ENCODE results near the gene LIPE. TPM values are rescaled to one million over a fixed set of nuclear protein-coding genes. Genes with fewer than 3 reads are reported as not detected.

The LIPE gene
- polyA plus RNA-seq, 1 donor (not counting 4 experiments of a cell fraction or from before 2014, with no cell fraction given), result 6.1 TPM

DNA sequence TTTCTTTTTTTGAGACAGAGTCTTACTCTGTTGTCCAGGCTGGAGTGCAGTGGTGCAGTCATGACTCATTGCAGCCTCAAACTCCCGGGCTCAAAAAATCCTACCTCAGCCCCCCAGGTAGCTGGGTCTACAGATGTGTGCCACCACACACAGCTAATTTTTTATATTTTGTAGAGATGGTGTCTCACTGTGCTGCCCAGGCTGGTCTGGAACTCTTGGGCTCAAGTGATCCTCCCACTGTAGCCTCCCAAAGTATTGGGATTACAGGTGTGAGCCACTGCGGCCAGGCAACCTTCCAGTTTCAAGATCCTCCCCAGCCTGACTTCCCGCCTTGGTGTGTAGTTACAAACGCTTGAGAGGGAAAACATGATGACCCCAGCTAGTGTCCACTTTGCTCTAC lies 59.3 kb downstream of the LIPE start:
- Histone ChIP-seq H3K4me2 (ENCODE audit: control insufficient read depth, extremely low read depth, insufficient read depth, low read depth, low read length) (no peak overlapping the region), H2AFZ (ENCODE audit: control insufficient read depth, low read length) (no peak overlapping the region), H3K27ac (ENCODE audit: control insufficient read depth, insufficient read depth, low read length) (no peak overlapping the region), H3K4me3 (ENCODE audit: control insufficient read depth in 2 of 3, extremely low read depth in 1 of 3, insufficient read depth in 2 of 3, low read depth in 1 of 3, low read length in 3 of 3) (no peak overlapping the region), H3K27me3 (ENCODE audit: control insufficient read depth, extremely low read depth, insufficient read depth, low read length) (no peaks in the 10 kb centered on the region), H3K79me2 (ENCODE audit: control insufficient read depth, insufficient read depth, low read length) (no peaks in the 10 kb centered on the region), H3K9me1 (ENCODE audit: control insufficient read depth, extremely low read depth, insufficient read depth, low read length) (no peaks in the 10 kb centered on the region), H3K9me3 (ENCODE audit: control insufficient read depth, low read depth, low read length) (no peaks in the 10 kb centered on the region), H3K36me3 (ENCODE audit: control insufficient read depth in 2 of 2, extremely low read depth in 1 of 2, insufficient read depth in 2 of 2, low read length in 2 of 2) (peaks cover 0 to 9% of the 10 kb centered on the region in 2 experiments), H4K20me1 (ENCODE audit: control insufficient read depth, extremely low read depth, insufficient read depth, low read length) (no peaks in the 10 kb centered on the region), H3K9ac (ENCODE audit: control insufficient read depth, extremely low read depth, insufficient read depth, low read length) (no peak overlapping the region), H3K4me1 (ENCODE audit: control insufficient read depth, extremely low read depth, insufficient read depth, low read length) (no peaks in the 10 kb centered on the region)
- no peak for DNase-seq (ENCODE audit: low read depth, low spot score)
- TF ChIP-seq, protein P1, sequence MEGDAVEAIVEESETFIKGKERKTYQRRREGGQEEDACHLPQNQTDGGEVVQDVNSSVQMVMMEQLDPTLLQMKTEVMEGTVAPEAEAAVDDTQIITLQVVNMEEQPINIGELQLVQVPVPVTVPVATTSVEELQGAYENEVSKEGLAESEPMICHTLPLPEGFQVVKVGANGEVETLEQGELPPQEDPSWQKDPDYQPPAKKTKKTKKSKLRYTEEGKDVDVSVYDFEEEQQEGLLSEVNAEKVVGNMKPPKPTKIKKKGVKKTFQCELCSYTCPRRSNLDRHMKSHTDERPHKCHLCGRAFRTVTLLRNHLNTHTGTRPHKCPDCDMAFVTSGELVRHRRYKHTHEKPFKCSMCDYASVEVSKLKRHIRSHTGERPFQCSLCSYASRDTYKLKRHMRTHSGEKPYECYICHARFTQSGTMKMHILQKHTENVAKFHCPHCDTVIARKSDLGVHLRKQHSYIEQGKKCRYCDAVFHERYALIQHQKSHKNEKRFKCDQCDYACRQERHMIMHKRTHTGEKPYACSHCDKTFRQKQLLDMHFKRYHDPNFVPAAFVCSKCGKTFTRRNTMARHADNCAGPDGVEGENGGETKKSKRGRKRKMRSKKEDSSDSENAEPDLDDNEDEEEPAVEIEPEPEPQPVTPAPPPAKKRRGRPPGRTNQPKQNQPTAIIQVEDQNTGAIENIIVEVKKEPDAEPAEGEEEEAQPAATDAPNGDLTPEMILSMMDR (optimal IDR thresholded peaks at IDR 0.05 in 1 of 3, IDR thresholded peaks at IDR 0.05 in 1 of 3, conservative IDR thresholded peaks at IDR 0.05 in 1 of 3; ENCODE audit: extremely low read depth in 1 of 3, insufficient read depth in 2 of 3, low read length in 3 of 3), result no peak
- no peak for TF ChIP-seq EZH2 (IDR thresholded peaks at IDR 0.05; ENCODE audit: low read length)
- dilution Hi-C loops (cut with MboI; ENCODE audit: extremely low pct_ligation_motif_present, low sequenced_read_pairs), result no loop called here
- no peak for FAIRE-seq

DNA sequence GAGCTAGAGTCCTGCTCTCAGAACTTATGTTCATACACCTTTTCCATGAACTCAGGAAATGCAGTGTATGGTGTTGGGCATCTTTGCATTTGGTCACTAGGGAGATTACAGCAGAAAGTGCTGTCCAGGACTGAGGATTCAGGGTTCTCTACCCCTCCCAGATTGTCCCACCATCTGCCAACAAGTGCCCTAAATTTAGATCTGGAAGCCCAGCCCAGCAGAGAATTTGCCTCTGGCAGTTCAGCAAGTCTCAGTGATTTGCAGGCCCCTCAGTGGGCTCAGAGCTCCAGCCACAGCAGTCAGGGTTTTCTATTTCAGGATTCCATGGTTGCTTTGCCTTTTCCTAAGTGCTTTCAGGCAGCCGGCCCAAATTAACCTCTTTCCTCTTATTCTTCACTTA lies 60.5 kb downstream of the LIPE start:
- Histone ChIP-seq H3K27me3 (ENCODE audit: control insufficient read depth, extremely low read depth, insufficient read depth, low read length) (no peaks in the 10 kb centered on the region), H3K9ac (ENCODE audit: control insufficient read depth, extremely low read depth, insufficient read depth, low read length) (no peak overlapping the region), H3K9me3 (ENCODE audit: control insufficient read depth, low read depth, low read length) (no peaks in the 10 kb centered on the region), H3K9me1 (ENCODE audit: control insufficient read depth, extremely low read depth, insufficient read depth, low read length) (no peaks in the 10 kb centered on the region), H3K36me3 (ENCODE audit: control insufficient read depth in 2 of 2, extremely low read depth in 1 of 2, insufficient read depth in 2 of 2, low read length in 2 of 2) (peaks cover 0 to 11% of the 10 kb centered on the region in 2 experiments), H3K27ac (ENCODE audit: control insufficient read depth, insufficient read depth, low read length) (no peak overlapping the region), H3K4me1 (ENCODE audit: control insufficient read depth, extremely low read depth, insufficient read depth, low read length) (no peaks in the 10 kb centered on the region), H3K4me3 (ENCODE audit: control insufficient read depth in 2 of 3, extremely low read depth in 1 of 3, insufficient read depth in 2 of 3, low read depth in 1 of 3, low read length in 3 of 3) (no peak overlapping the region), H2AFZ (ENCODE audit: control insufficient read depth, low read length) (no peak overlapping the region), H3K79me2 (ENCODE audit: control insufficient read depth, insufficient read depth, low read length) (no peaks in the 10 kb centered on the region), H3K4me2 (ENCODE audit: control insufficient read depth, extremely low read depth, insufficient read depth, low read depth, low read length) (no peak overlapping the region), H4K20me1 (ENCODE audit: control insufficient read depth, extremely low read depth, insufficient read depth, low read length) (no peaks in the 10 kb centered on the region)
- dilution Hi-C loops (cut with MboI; ENCODE audit: extremely low pct_ligation_motif_present, low sequenced_read_pairs), result no loop called here
- DNase-seq (ENCODE audit: low read depth, low spot score) (no peak), FAIRE-seq (no peak)
- no peak for TF ChIP-seq EZH2 (IDR thresholded peaks at IDR 0.05; ENCODE audit: low read length)
- TF ChIP-seq, protein P1 (optimal IDR thresholded peaks at IDR 0.05 in 1 of 3, IDR thresholded peaks at IDR 0.05 in 1 of 3, conservative IDR thresholded peaks at IDR 0.05 in 1 of 3; ENCODE audit: extremely low read depth in 1 of 3, insufficient read depth in 2 of 3, low read length in 3 of 3), result no peak

All from keratinocyte (primary cell).